CD1c-positive myeloid dendritic cell (primary cell): ENCODE measurements around the gene STRADA.
A peak's percentile ranks its signal among the peaks of the same experiment; 100 is the strongest.

ENCODE experiments used
- DNase-seq: peaks from one replicate; pipeline ENCODE4 v3.0.0-alpha.2; 2016; ENCODE audit errors: extremely low spot score

The STRADA gene

GRCh38 chr17:63701868-63702720 is 39.5 kb downstream of the STRADA start:
- DNase-seq = peak; percentile 80

DNA sequence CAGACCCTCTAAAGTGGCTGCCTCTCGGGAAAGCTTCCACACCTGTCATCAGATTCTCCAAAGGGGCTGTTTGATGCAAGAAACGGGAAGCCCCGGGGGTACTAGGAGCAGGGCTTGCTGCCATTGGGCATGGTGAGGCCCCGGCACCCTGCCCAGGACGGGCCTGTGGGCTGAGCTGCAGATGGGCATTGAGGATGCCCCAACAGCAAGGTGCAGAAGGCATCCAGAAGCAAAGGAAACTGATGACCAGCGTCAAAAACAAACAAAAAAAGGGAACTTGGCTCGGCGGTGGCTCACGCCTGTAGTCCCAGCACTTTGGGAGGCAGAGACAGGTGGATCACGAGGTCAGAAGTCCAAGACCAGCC is 40.2 kb downstream of the STRADA start:
- DNase-seq = peak; percentile 69

DNA sequence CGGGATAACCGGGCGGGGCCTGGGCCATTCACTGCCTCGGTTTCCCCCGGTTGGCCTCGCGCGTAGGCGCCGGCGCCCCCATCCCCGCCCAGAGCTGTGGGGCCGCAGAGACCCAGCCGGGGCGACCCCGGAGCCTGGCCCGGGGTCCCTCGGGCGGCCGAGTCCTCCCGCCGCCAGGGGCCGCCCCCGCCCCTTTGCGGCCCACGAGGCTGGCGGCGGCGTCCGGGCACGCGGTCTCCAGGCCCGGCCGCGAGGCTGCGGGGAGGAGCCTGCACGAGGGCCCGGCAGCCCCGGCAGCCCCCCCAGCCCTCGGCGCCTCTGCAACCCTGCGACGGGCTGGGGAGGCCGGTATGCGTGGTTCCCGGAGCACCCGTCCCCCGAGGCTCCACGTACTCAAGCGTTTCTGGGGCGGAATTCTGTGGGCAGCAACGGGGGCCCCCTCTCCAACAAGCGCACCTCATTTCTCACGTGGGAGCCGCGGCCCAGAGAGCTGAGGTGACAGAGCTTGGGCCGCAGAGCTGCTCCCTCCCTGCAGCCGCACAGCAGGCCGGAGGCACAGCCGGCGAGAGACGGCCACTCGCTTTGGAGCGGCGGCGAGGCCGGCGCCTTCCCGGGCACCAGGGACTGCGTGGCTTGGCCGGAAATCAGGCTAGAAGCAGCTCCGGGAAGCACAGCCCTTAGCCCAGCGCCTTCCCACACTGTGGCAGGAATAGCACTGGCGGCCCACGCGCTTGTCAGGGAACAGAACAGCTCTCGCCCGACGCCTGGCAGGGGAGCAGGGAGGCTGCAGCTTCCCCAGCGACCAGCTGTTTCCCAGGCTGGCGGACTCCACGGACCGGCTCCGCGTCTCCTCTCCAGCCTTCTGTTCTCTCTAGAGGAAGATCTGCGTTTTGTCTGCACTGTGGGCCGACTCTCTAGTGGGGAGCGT is 40.8 kb downstream of the STRADA start:
- peak; percentile 81 for DNase-seq

GRCh38 chr17:63699638-63700527 is 41.7 kb downstream of the STRADA start, which contains the start of gene LIMD2:
Gene LIMD2 (minus strand): TSS chr17:63700125. CDS start chr17:63699298, 827 bp downstream.
- peak; percentile 66 for DNase-seq

GRCh38 chr17:63698886-63699637 is 42.5 kb downstream of the STRADA start:
- DNase-seq = peak; percentile 83

- DNase-seq = peak; percentile 11
These were observed 43.2 kb downstream of the STRADA start for GRCh38 chr17:63698381-63698885.

DNA sequence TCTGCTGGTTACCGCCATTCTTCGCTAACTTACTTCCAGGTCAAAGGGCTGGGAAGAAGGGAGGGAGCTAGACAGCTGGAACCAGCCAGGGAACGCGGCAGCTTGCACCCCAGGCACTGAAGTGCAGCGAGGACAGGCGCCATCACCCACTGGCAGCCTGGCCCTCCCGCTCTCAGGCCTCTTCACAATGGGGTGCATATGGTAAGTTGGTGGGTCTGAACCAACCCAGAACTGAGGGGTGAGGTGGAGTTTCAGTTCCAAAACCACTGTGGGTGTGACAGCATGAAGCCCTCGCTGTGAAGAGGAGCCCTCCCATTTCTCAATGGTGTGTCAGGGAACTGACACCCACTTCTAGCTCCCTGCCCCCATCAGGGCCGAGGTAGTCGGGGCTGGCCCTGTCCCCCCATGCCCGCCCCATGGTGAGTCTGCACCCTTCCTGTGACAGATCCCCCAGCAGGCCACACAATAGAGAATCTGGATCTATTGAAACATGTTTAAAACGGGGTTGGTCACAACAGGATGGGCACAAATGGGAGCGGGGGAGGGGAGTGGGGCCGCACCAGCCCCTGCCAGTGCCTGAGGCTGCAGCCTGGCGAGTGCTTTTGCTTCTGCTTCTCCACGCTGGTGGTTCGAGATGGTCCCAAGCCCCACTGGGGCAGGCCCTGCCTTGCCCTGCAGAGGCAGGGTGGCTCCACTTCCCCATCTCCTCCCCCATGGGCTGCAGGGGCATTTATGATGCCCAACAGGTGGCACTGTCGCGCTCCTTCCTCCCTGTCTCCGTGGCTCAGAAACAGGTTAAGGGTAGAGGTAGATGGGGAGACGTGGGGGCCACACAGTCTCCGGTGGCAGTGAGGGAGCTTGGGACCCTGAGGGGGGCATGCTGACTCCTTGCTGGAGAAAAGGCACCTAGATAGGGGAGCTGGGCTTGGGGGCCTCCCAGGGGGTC is 44.0 kb downstream of the STRADA start:
- peak; percentile 86 for DNase-seq

DNA sequence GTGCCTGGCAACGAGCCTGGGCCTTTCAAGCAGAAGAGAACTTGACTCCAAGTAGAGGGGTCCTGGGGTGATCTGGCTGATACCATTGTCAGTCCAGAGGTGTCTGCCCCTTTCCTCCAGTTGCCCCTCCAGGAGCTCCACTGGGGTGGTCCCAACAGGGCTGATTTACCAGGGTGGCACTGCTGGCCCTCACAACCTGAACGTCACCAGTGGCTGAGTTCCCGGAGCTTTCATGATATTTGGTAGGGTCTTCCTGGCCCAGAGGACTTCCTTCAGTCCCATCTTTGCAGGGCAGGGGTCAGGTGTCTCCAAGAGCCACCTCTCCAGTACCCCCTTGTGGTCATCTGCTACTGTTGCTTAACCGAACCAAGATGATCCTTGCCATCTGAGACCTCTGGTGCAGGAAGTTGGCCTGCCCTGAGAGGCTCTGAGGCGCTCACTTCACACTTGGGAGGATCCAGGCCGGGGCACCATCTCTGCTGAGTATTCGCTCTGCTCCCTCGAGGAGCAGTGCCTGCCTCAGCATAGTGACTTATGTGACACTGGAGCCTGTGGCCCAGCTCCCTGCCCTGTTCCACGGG is 45.1 kb downstream of the STRADA start:
- DNase-seq = peak; percentile 55

DNA sequence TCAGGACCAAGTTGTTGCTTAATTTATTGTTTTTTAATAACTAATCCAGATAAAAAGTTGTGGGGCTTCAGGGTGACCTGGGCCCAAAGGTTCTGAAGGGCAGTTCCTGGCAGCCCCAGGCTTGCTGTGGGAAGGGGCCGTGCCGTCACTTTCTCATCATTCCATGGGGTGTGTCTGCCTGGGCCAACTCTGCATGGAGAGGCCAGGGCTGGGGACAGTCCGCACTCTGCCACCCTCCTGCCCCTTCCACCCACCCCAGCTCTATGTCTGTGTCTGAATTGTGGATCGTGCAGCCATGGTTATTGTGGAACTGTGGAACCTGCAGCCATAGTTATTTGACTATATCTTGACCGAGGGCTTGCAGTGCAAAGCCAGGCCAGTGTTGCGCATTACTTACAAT is 45.7 kb downstream of the STRADA start:
- no peak for DNase-seq

DNA sequence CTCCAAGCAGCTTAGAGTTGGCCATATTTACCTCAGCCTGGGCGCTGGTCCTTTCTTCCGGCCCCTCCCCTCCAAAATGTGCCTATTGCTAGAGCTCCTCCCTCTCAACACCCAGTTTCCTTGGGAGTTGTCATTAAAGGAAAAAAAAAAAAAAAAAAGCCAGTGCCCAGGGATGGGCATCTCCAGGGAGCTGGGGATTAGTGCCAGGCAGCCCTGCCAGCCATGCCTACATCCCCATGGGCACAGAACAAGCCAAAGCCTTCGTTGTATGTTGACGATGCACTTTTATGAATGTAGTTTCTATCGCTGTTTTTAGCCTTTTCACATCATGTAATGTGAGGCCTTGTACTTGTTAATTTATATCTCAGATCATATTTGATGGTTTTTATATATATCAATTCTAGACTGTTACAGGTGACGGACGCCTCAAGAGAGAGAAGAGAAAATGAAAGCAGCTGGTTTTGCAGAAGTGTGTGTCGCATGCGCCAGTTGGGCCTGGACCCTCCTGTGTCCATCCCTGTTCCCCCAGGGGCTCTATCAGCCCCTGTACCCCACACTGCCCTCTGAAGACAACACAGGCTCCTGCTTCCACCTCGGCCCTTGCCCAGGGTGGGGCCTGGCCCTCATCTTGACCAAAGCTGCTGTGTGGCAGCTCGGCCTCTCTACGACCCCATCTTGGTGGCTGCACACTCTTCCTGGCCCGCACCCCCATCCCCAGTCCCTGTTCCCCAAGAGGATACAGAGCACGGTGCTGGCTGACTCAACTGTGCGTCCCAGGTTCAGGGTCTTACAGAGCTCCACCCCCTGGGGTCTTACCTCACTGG is 46.4 kb downstream of the STRADA start:
- no peak for DNase-seq

- no peak for DNase-seq
These were observed 47.2 kb downstream of the STRADA start for GRCh38 chr17:63694229-63694949.

- DNase-seq = no peak
These were observed 48.0 kb downstream of the STRADA start for GRCh38 chr17:63693411-63694113.

DNA sequence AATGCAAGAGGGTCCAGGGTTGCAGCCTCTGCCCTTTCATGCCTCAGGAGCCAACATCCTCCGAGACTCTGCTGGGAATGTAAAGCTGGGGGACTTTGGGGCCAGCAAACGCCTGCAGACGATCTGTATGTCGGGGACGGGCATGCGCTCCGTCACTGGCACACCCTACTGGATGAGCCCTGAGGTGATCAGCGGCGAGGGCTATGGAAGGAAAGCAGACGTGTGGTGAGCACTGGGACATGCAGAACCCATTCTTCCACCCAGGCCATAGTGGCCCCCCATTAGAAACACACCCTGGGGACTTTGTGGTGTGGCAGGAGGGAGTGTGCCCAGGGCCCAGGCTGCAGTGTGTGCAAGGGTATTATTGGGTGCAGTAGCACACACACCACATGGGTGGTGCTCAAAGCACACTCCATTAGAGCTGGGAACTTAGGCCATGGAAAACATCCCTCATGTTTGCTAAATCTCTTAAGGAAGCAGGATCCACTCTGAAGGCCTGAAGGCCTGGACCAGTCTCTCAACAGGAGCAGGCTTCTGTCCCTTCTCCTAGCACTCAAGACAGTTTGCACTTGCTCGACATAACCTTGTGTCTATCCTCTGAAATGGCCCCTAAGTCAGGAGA is 49.3 kb downstream of the STRADA start:
- DNase-seq = no peak

DNA sequence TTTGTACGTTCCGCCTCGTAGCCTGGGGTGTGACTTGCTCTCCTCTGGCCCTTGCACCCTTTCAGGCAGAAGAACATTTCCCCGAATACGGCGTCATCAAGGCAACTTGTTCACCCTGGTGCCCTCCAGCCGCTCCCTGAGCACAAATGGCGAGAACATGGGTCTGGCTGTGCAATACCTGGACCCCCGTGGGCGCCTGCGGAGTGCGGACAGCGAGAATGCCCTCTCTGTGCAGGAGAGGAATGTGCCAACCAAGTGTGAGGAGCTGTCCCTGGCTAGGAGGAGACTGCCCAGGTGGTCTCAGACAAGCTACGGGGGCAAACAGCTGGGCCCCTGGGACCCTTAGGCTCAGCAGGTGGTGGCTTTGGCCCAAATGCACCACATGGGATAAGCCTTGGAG is 52.1 kb downstream of the STRADA start:
- DNase-seq = no peak

GRCh38 chr17:63688396-63689020 is 53.1 kb downstream of the STRADA start:
- no peak for DNase-seq

- DNase-seq = no peak
These were observed 55.4 kb downstream of the STRADA start for GRCh38 chr17:63686138-63686685.
